GM10248 (cell line): ENCODE results near the gene ELMO2.

Experiments
- CTCF ChIA-PET: fragments of 300-600 bp; sonication (Branson Sonifier 250); formaldehyde crosslinking; extraction: SDS; loops from one replicate; lab custom pipeline; 2021; ENCODE audit warnings: antibody characterized with exemption; lab: Yijun Ruan, JAX
- POLR2A ChIA-PET: fragments of 350-650 bp; sonication (Branson Sonifier 250); formaldehyde crosslinking; extraction: SDS; loops from one replicate; lab custom pipeline; 2020; ENCODE audit warnings: antibody characterized with exemption; lab: Yijun Ruan, JAX
- DNase-seq: peaks from one replicate; pipeline ENCODE4 v3.0.0; 2012; ENCODE audit errors: extremely low spot score
- CTCF ChIP-seq: IDR thresholded peaks from 2 replicates; pipeline ENCODE4 v1.5.1; 2012; ENCODE audit warnings: mild to moderate bottlenecking, low read depth; ENCODE audit errors: extremely low read depth, missing control alignments, control extremely low read depth

ELMO2 gene

GRCh38 chr20:46361811-46362210, 44.6 kb downstream of the ELMO2 start:
- no peak for TF ChIP-seq CTCF
- POLR2A ChIA-PET: interaction anchor here (1.4 kb wide), 1 partner anchor 8 kb away, joined by 3 read pairs; no protein-coding TSS in a partner anchor
- CTCF ChIA-PET: interaction anchor here (1.2 to 6.4 kb wide), 2 partner anchors 13 kb away, joined by 4 to 45 read pairs; no protein-coding TSS in a partner anchor
- no peak for DNase-seq

GRCh38 chr20:46361381-46361780, 45.0 kb downstream of the ELMO2 start:
- DNase-seq: no peak
- TF ChIP-seq CTCF: no peak
- CTCF ChIA-PET: interaction anchor here (1.0 to 6.4 kb wide), 4 partner anchors 13 to 57 kb away, joined by 3 to 45 read pairs (median 4); partner anchors contain the start of gene ELMO2
- POLR2A ChIA-PET: interaction anchor here (1.4 kb wide), 1 partner anchor 8 kb away, joined by 3 read pairs; no protein-coding TSS in a partner anchor

GRCh38 chr20:46359233-46359751, 47.1 kb downstream of the ELMO2 start:
- TF ChIP-seq CTCF: no peak
- peak; percentile 76 for DNase-seq
- POLR2A ChIA-PET: interaction anchor here (0.5 to 0.9 kb wide), 3 partner anchors 9 to 265 kb away, joined by 3 to 7 read pairs (median 3); no protein-coding TSS in a partner anchor
- CTCF ChIA-PET: interaction anchor here (1.1 to 6.4 kb wide), 4 partner anchors 9 to 52 kb away, joined by 3 to 45 read pairs (median 6); no protein-coding TSS in a partner anchor

GRCh38 chr20:46358346-46359058, 47.9 kb downstream of the ELMO2 start:
- DNase-seq: peak; percentile 20
- POLR2A ChIA-PET: interaction anchor here (0.5 kb wide), 1 partner anchor 264 kb away, joined by 3 read pairs; no protein-coding TSS in a partner anchor
- CTCF ChIA-PET: interaction anchor here (1.0 to 6.4 kb wide), 5 partner anchors 10 to 52 kb away, joined by 3 to 45 read pairs (median 4); no protein-coding TSS in a partner anchor
- no peak for TF ChIP-seq CTCF

GRCh38 chr20:46357030-46357514, 49.3 kb downstream of the ELMO2 start:
- no peak for TF ChIP-seq CTCF
- peak; percentile 4 for DNase-seq
- POLR2A ChIA-PET: no interaction called here
- CTCF ChIA-PET: interaction anchor here (1.4 to 6.4 kb wide), 4 partner anchors 8 to 50 kb away, joined by 4 to 45 read pairs (median 7); no protein-coding TSS in a partner anchor
